HG03039 (cell line): ENCODE measurements around the gene MGMT.

ENCODE experiments used
- ATAC-seq: cut with Tn5 transposase; IDR thresholded peaks from one replicate; pipeline ENCODE4 v1.9.1; 2021; ENCODE audit warnings: mild to moderate bottlenecking, moderate library complexity; ENCODE audit not compliant: unreplicated experiment

The MGMT gene

DNA sequence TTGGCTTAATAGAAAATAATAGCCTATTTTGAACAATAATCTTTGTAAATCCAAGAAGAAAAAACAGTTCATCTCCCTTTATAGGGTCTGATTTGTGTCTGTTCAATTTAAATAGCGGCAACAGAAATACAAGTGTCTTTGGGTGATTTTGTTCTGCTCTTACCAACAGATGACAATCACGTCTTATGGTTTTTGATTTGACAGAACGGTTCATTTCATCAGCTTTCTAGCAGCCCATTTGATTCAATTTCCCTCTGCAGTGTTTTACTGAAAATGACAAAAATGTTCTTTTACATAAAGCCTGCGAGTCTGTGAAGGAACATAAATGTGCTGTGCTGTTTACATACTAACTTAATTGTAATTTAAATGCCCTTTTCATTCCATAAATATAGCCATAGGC is 180.5 kb downstream of the MGMT start:
- no peak for ATAC-seq

DNA sequence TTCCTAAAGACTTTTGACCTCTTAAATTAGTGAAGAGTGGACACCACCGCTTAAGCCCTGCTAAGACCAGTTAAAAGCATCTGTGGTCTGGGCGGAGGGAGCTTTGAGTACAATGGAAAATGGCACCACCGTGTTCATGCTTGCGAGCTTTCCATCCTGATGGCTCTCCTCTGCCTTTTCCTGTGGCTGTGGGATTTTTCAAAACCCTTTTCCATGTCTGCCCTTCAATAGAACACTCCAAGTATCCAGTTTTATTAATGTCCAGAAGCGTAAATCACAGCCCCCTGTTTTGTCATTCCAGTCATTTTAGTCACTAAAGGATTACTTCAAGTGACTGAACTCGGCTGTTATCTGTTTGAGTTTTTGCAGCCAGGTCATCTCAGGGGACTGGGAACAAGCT is 181.8 kb downstream of the MGMT start:
- ATAC-seq, result no peak

DNA sequence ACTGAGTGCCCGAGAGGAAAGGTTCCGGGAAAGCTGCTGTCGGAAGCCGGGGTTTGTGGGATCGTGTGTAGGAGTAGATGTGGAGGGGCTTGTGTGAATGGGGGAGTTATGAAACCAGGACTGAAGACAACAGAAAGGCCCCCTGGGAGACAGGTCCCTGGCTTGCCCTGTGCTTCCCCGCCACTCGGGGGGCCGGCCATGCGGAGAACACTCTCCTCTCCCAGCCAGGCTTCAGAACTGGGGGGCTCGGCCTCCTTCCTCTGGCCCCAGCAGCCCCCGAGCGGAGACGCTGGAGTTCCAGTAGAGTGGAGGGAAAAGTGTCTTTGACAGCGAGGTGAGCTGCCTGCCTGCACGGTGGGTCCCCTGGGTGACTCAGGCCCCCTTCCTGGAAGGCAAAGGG is 185.0 kb downstream of the MGMT start:
- ATAC-seq, result no peak

DNA sequence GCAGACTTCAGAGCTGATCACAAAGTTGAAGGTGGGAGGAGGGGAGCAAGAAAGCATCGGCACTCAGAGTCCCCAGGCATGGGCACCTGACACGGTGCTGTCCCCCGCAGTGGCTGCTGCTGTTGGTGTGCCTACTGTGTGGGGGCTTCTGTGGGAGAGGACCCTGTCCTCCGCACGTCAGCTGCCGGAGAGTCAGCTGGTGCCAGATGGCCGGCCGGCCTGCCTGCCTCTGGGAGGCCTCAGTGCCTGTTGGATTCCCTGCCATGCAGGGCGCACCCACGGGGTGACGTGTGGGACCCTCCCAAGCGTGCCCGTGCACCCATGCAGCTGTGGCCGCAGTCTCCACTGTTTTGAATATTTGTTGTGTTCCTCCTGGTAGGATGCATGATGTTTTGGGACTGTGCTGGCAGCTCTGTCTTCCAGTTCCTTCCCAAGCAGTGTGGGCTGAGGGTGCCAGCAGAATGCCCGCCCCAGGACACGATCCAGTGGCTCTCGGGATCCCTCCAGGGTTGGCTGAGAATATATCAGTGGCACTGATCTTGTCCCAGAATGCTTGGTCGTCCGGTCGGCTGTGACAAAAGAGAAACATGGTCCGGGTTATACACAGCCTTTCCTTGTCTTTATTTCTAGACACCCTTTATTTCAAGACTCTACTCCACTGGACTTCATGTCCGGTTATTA is 185.6 kb downstream of the MGMT start:
- no peak for ATAC-seq

DNA sequence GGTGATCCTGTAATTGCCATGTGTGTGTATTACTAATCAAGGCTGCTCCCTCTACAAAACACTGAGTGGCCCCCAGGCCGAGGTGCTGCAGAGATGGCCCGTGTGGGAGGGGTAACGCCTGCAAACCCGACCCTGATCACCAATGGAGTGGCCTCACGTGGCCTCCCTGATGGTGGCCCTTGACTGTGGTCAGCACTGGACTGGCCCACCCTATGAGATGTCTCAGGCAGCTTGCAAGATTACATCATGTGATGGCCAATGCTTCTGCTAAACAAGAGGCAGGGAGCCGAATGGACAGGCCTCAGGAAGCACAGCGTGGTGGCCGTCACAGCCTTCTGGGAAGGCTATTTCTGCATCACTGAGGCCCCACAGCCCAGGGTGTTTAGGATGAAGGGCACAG is 186.4 kb downstream of the MGMT start:
- no peak for ATAC-seq

DNA sequence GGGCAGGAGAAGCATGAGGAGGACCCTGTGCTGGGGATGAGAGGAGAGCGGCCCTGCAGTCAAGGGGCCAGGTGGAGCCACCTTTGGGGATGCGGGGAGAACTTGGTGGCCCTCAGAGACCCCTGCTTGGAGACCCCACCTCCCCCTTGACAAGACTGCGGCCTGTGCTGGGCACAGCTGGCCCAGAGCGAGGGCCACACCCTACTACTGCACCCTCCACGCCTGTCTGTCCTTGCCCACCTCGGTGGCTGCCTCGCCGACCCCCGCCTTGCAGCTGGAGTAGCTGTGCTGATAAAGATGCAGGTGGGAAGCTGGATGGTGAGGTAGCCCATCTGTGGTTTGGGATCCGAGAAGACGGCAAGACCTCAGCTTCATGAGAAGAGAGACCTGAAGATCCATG is 186.8 kb downstream of the MGMT start:
- ATAC-seq, result no peak

DNA sequence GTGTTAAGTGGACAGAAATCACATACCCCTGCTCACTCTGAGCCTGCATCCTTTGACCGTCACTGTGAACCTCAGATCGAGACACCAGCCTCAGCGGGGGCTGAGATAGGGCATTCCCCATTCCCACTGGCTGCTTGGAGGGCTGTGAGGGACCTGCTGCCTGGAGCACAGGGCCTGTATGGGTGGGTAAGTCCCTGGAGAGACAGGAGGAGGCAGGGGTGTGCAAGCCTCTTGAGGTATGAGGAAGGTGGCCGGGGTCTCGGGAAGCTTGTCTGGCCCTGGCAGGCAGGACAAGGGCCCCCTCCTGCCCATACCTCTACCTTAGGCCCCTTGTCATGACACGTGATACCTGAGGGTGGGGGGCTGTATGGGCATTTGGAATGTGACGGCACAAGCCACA is 187.4 kb downstream of the MGMT start:
- ATAC-seq, result no peak

DNA sequence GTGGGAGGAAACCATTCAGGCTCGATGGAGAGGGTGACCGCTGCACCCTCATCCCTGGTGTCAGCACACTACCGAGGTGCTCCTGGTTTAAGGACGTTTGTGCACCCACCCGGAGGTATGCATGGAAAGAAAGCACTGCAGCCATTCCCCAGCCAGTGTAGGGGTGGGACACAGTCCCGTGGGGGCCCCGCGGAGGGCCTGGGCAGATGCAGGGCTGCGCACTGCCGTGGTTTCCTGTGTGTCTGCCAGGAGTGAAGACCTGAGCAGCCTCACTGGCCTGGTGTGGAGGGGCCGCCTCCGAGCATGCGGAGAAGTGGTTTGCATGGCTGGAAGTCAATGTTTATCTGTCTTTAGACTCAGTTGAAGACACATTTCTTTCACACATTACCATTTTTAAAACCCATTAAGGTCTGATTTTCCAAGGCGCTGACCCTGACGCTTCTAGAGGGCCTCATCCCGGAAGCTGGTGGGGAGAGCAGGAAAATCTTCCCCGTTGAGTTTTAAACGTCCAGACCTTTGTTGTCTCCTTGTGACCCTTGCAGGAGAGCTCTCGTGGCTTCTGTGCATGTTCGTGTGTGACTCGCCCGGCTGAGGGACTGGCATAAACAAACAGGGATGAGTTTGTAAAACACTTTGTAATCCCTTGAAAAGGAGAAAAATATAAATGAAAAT is 188.1 kb downstream of the MGMT start:
- no peak for ATAC-seq

DNA sequence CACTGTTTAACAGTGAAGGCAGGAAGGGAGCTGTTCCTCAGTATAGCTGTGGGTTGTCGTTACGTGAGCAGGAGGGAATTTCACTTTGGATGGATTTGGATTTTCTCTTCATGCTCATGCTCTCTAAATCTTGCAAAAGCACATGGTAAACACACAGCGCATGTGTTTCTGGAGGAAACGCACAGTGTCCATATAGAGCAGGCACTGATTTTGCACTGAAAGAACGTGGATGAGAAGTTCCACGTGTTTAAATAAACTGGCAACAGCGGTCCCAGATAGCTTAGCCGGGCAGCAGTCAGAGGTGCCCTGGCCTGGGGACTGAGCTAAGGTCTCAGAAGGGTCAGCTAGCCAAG is 188.6 kb downstream of the MGMT start:
- ATAC-seq, result no peak

DNA sequence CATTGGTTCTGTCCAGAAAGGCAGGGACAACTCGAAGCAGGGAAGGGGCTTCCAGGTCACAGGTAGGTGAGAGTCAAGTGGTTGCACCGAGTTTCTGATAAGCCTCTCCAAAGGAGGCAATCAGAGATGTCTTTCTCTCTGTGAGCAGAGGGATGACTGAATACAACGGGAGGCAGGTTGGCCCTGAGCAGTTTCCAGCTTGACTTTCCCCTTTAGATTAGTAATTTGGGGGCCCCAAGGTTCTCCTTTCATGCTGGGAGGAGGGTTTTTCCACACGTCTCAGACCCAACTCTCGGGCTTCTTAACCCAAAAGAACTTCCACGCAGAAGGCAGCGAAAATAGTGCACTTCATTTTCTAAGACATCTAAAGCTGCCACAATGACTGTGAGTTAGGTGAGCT is 189.6 kb downstream of the MGMT start:
- no peak for ATAC-seq

DNA sequence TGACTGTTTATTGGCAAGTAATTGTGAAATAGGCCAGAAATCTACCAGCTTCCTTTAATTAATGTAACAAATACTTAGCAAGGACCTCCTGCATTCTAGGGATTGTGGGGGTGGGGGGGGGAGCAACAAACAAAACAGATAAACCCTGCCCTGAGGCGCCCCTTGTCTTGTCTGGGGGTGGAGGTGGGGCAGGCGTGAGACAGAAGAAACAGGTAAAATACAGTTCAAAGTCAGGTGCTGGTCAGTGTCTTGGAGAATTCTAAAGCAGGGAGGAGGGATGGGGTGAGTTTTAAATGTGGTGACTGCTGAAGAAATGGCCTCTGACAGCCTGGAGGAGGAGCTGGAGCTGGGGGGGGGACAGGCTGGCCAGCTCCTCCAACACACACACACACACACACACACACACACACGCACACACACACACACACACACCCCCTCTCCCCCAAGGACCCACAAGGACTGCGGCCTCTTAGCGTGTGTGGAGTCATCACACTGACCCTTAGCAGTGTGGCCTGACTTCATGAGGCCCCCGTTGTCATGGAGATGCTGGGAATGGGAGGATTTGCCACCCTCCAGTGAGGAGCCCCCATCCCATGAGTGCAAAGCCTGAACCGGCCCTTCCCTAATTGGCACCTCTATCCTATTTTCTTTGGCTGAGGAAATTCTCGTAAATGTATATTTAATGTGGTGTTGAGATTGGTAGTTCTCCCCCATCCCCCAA is 190.4 kb downstream of the MGMT start:
- no peak for ATAC-seq

DNA sequence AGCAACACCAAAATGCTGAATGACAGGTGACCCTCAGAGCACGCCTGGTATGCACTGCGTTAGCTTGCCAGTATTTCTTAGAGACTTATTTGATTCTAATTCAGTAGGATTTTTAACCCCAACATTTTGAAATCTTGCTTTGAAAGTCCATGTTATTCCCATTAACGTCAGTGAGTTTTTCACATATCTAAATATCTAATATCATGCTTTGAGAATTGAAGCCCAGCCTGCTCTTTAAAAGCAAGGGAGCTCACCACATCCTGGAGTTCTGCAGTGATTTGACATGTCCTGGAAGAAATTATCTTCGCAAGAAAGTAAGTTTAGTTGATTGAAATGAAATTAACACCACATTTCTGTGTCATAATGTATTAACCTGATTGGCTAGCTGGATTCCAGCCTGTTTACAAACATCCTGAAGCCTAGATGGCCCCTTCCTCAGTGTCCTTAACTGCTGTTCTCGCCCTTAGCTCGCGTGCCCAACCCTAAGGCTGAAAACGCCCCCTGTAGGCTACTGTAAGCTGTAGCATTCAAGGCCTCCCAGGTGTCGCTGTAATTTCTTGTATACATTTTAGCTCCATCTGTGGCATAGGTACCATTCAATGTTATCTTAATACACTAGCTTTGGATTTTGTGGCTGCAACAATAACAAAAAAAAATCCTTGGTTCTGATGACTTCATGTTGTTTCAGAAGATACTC is 191.5 kb downstream of the MGMT start:
- ATAC-seq, result no peak

DNA sequence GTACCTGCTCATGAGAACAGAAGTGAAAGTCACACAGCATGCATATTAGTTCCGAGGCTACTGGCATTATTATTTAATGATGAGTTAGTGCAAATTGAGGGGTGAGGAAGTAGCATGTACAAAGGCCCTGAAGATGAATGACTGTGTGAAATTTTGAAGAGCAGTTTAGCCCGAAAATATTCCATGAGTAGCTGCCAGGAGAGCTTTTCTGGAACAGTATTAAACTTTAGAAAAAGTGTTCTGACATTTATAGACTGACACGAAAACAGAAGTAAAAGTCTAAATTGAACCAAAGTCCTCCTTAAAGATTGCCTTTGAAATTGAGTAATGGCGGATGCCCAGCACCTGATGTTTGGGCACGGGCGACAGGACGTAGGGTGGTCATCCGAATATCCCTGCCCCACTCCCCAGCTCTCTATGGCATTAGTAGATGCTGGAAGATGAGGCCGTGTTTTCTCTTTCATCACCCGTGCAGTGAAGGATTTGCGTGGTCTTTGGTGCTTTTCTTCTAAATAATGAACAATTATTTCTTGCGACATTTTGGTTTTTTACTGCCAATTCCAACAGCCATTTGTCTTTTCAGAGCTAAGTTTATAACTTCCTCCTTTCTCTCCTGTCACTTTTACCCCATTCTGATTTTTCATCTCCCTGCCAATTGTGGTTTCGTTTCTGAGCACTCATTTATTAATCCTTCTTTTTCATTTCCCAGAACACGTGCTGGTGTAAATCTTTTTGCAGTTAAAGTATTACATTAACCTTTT is 192.6 kb downstream of the MGMT start:
- ATAC-seq, result no peak

DNA sequence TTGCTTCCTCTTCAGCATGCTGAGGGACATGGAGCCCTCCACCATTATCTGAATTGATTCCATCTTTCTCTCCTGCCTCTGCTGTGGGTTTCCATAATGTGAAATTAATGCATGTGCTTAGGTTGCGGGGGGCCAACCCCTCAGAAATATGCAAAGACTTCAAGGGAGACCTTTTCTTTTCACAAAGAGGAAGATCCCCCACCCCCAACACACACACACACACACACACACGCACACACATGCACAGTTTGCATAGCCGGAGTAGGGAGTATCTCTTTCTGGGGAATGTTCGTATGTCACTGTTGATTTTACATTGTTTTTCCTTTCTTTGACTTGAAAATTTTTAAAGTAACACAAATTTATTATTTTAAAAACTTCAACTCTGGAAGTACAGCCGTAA is 193.5 kb downstream of the MGMT start:
- no peak for ATAC-seq

DNA sequence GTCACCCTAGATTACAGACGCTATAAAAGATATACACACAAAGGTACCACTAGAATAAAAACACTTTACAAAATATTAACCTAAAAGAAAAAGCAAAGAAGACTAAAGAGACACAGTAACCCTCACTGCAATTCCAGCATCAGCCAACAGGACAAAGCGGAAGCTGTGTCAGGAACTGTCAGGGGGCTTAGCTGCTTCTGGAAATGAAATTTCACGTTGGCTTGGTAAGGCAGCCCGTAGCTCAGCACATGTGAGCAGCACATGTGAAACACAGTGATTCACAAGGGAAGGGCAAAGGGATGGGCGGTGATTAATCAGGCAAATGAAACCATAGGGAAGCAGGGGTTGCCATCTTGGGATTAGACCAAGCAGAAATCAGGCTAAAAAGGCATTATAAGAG is 195.4 kb downstream of the MGMT start:
- ATAC-seq, result no peak

DNA sequence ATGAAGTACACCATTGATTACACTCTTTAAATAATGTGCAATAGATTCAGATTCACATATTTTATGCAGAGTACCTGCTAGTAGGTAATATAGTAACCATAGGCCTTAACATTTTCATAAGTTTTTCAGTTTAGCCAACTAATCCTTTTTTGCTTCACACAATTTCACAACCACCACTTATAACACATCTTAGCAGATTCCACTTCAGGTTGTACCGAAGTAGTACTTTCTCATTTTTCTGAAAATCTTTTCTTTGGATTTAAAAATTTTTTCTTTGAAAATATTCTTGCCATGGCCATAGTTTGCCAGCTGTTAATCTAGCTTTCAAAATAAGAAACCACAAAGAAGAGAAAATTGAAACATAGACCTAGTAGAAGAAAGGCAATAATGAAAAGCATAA is 203.1 kb downstream of the MGMT start:
- ATAC-seq, result no peak

DNA sequence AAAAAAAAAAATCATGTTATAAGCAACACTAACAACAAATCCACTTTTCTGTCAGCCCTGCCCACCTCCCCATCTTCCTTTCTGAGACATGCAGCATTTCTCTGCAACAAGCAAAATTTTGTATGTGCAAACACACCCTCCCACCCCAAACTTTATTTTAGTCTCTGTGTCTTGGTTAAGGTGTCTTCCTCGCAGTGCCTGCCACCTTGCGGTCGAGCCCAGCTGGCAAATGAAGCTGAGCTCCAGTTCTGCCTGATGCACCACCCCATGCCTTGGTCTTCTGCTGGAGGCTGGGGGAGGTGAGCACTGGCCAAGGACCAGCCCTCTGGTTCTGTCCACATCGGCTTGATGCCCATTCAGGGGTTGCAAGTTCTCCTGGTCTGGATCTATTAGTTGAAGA is 206.3 kb downstream of the MGMT start:
- ATAC-seq, result no peak

DNA sequence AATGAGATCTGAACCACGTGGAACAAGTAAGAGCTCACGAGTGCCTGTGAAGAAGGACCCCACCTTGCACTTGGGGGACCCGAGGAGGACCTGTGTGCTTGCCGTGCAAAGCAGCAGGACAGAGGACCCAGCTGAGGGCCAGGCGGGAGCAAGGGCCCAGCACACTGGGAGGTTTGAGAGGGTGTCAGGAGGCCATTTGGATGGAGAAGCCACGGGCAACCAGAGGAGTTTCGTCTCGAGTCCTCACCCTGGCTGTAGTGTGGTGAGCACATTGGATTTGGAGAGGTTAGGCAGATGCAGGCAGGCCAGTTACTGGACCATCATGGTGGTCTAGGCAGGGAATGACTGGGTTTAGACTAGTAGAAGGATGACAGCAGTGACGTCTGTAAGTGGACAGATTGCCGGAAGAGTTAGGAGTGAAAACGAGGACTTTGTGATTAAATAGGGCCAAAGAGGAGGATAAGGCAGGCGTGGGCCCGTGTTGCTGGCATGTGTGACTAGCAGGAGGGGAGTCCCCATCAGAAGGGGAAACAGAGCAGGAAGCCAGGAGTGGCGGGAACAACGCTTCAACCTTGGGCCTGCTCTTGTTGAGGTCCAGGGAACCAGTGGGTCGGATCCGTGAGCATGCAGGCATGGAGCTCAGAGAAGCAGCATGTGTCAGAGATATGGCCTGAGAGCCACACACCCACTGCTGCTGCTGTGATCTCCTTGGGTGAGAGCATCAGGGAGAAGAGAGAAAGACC is 208.2 kb downstream of the MGMT start:
- no peak for ATAC-seq

DNA sequence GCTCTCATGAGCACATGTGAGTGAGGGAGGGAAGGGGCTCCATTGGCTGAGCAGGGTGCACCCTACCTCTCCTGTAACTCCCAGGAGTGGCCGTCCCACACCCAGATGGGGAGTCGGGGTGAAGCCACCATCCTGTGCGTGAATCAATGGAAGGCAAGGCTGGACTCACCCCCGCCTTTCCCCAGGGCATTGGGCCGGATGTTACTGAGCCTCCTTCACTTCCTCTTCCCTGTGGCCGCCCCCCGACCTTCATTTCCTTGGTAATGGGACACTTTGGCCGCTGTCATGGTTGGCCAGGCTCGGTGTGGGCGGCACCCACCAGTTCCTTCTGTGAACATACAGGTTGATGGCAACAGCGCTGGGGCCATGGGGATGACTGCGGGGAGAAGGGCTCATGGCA is 209.0 kb downstream of the MGMT start:
- ATAC-seq, result no peak

DNA sequence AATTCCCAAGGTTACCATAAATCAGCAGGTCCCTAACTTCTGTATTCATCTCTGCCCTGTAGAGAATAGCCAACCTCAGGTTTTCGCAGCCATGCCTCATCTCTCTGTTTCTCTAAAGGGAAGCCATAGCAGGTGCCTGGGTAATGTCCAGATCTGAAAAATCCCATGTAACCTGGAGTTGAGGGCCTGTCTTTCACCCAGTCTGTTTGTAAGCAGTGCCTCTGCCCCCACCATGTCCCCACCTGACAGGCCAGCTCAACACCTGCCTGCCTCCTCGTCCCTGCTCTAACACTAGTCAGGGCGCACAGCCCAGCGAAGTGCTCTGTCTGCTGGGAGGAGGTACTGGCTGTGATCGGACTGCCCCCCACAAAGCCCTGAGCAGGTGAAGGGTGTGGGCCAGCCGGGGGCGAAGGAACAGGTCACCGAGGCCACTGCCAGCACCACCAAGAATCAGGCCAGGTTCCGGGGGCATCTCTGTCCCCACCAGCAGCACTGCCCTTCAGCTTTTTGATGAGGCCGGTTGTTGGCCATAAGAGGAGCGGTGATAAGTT is 210.4 kb downstream of the MGMT start:
- ATAC-seq, result no peak
